ENCODE data around the gene NPFFR1. TPM values are rescaled to one million over a fixed set of nuclear protein-coding genes. Genes with fewer than 3 reads are reported as not detected.
A peak's percentile ranks its signal among the peaks of the same experiment; 100 is the strongest.

Gene NPFFR1
- total RNA-seq, 1 experiment from 2014 or later, result not detected

DNA sequence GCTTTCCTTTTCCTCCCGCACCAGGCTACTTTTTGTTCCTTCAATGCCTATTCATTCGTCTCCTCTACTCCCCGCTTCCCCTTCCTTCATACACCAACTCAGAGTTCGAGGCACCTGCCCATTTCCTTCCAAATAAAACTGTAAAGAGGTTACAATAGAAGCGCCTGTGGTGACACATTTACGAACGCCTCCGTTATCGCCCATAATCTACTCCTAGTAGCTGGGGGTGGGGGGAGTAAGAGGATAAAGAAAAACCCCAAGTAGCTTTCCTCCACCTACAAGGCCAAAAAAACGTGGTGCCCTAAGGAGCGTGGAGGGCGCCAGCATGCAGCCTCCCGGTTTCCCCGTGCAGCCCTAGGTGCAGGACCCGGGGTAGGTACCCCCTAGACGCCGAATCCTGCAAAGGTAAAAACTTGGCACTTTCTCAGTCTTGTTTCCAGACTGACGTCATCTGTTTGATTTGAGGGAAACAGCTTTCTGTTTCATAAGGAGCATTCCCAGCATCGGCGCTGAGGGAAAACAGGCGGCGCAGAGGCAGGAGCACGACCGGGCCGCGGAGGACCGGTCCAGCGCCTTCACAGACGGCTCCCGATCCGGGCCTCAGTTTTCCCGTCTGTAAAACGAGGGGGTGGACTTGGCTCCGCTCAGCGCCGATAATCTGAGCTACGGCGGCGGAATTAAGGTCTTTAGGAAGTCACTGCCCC, 51.5 kb downstream of the NPFFR1 start:
- Histone ChIP-seq H3K27me3 (ENCODE audit: insufficient read depth, low read length) (no peaks in the 10 kb centered on the region), H2BK120ac (ENCODE audit: low read depth, low read length, poor library complexity, severe bottlenecking) (no peak overlapping the region), H3K4ac (ENCODE audit: low read depth, low read length) (no peak overlapping the region), H4K8ac (replicated peaks; ENCODE audit: insufficient read length, low read depth, low read length) (no peak overlapping the region), H2AFZ (ENCODE audit: low read length) (peak overlapping the region; percentile 35), H2AK5ac (ENCODE audit: insufficient read length, low read length) (no peak overlapping the region), H2BK5ac (ENCODE audit: insufficient read length, low read length) (no peak overlapping the region), H3K23me2 (ENCODE audit: insufficient read length, low read depth, low read length, poor library complexity, severe bottlenecking) (peaks cover 14% of the 10 kb centered on the region), H3K18ac (ENCODE audit: insufficient read length, low read depth, low read length) (no peak overlapping the region), H3K4me2 (ENCODE audit: insufficient read depth, insufficient read length, low read length) (peak overlapping the region; percentile 92), H3K56ac (ENCODE audit: insufficient read length, low read depth, low read length) (no peak overlapping the region), H3K9ac (ENCODE audit: extremely low read depth, insufficient read length, low read length) (peak overlapping the region; percentile 47), H4K91ac (ENCODE audit: insufficient read length, low read depth, low read length) (no peak overlapping the region), H3K9me3 (ENCODE audit: control insufficient read depth, low read depth, low read length) (no peaks in the 10 kb centered on the region), H3K79me2 (ENCODE audit: insufficient read depth, low read length) (peaks cover 6% of the 10 kb centered on the region; the same call in 1 of the 2 replicates), H4K5ac (ENCODE audit: insufficient read length, low read depth, low read length) (no peak overlapping the region), H4K20me1 (ENCODE audit: control insufficient read depth, insufficient read depth, insufficient read length) (no peaks in the 10 kb centered on the region), H2BK12ac (ENCODE audit: insufficient read length, low read depth, low read length) (no peak overlapping the region), H2BK15ac (ENCODE audit: low read depth, low read length) (no peak overlapping the region), H3K14ac (ENCODE audit: insufficient read depth, low read length) (0 out of 2 replicates have a peak overlapping the region, but pooled peaks have one; percentile 21), H3K4me1 (ENCODE audit: insufficient read depth, low read length) (no peaks in the 10 kb centered on the region), H3K27ac (ENCODE audit: insufficient read length, low read depth, low read length) (no peak overlapping the region), H3K79me1 (ENCODE audit: insufficient read depth, low read depth, low read length, poor library complexity, severe bottlenecking) (no peaks in the 10 kb centered on the region), H3K23ac (ENCODE audit: insufficient read length, low read depth, low read length) (no peak overlapping the region), H3T11ph (ENCODE audit: low read length) (no peak overlapping the region), H2BK20ac (ENCODE audit: low read depth, low read length, poor library complexity, severe bottlenecking) (no peak overlapping the region)
- Mint-ChIP-seq H3K36me3 (ENCODE audit: insufficient read depth in 1 of 3, low read depth in 3 of 3) (peaks cover 3 to 28% (median 5%) of the 10 kb centered on the region in 3 experiments; a peak in 5 of 7 replicates), H3K4me3 (peak overlapping the region; percentile 86), H3K4me1 (peaks cover 8 to 13% of the 10 kb centered on the region in 2 experiments), H3K27me3 (ENCODE audit: low read depth) (peaks cover 2% of the 10 kb centered on the region), H3K27ac (peak overlapping the region in 2 of 3 experiments; percentile 55 to 57; a peak in 1 of 7 replicates), H3K9me3 (peaks cover 3% of the 10 kb centered on the region in 2 experiments)
- WGBS (ENCODE audit: extremely low coverage, insufficient read length, low lambda C conversion rate), result no CpG with 5 or more reads among the region's 39 CpGs
- DNase-seq, result no peak
- TF ChIP-seq CTCF (conservative IDR thresholded peaks at IDR 0.05), result no peak
